ENCODE data around the gene LRRC1.

The LRRC1 gene

DNA sequence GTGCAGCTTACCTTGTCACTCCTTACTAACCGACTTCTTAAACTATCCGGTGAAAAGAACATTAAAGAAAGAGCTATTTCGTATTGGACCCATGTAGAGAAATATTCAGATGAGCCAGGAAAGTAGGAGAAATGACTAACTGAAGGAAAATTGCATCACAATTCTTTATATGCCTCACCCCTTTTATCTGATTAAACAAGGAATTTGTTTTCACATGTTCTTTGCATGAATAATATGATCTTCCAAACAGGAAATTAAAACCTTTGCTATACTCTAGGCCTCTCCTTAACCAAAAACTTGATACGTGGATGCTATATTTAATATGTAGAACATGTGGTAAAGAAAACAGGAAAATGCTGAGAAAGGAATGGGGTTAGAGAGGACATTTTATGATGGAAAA is 41.9 kb upstream of the LRRC1 start:
- Histone ChIP-seq H3K27me3 (no peaks in the 10 kb centered on the region), H3K27ac (no peak overlapping the region), H3K4me1 (ENCODE audit: control insufficient read depth in 1 of 2, insufficient read depth in 1 of 2, low read depth in 1 of 2, low read length in 1 of 2) (no peaks in the 10 kb centered on the region), H3K36me3 (no peaks in the 10 kb centered on the region), H3K4me3 (ENCODE audit: low read depth in 1 of 2, low read length in 1 of 2) (no peak overlapping the region), H3K9me3 (no peaks in the 10 kb centered on the region)
- TF ChIP-seq, protein P1, sequence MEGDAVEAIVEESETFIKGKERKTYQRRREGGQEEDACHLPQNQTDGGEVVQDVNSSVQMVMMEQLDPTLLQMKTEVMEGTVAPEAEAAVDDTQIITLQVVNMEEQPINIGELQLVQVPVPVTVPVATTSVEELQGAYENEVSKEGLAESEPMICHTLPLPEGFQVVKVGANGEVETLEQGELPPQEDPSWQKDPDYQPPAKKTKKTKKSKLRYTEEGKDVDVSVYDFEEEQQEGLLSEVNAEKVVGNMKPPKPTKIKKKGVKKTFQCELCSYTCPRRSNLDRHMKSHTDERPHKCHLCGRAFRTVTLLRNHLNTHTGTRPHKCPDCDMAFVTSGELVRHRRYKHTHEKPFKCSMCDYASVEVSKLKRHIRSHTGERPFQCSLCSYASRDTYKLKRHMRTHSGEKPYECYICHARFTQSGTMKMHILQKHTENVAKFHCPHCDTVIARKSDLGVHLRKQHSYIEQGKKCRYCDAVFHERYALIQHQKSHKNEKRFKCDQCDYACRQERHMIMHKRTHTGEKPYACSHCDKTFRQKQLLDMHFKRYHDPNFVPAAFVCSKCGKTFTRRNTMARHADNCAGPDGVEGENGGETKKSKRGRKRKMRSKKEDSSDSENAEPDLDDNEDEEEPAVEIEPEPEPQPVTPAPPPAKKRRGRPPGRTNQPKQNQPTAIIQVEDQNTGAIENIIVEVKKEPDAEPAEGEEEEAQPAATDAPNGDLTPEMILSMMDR (IDR thresholded peaks at IDR 0.05), result no peak

DNA sequence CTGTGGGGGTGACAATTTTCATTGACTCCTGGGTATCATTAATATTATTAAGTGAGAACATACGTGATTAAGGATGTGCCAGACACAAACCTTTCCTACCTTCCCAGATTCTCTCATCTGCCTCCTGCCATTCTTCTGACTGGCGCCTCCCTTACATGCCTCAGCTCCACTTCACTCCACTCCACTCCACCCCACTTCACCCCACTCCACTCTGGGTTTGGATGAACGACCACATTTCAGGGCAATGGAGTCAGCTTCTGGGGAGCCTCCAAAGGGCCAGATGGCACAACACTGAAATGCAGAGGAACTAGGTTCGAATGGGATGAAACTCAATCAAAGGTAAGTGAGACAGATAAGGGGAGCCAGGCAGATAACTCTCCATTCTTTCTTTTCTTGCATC is 40.5 kb upstream of the LRRC1 start:
- no peaks in the 10 kb centered on the region for H3K9me3 ChIP-seq
- H3K36me3 ChIP-seq, result no peaks in the 10 kb centered on the region
- TF ChIP-seq, protein P1 (IDR thresholded peaks at IDR 0.05), result no peak
- H3K4me3 ChIP-seq (ENCODE audit: low read depth in 1 of 2, low read length in 1 of 2), result no peak overlapping the region
- H3K4me1 ChIP-seq (ENCODE audit: control insufficient read depth in 1 of 2, insufficient read depth in 1 of 2, low read depth in 1 of 2, low read length in 1 of 2), result no peaks in the 10 kb centered on the region
- H3K27me3 ChIP-seq, result no peaks in the 10 kb centered on the region
- H3K27ac ChIP-seq, result no peak overlapping the region

DNA sequence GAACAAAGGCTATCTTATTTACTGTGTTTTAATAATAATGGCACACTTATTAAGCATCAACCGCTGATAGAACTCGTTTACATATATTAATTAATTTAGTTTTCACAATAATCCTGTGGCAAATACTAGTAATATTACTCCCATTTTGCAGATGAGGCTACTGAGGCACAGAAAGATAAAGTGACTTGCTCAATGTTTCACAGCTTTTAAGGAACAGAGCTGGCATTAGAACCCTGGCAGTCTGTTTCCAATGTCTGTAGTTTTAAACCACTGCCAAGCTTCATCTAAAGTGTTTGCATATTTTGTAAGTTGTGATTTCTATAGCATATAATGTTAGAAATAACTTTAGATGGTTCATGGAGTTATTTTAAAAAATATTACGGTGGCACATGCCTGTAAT is 38.4 kb upstream of the LRRC1 start:
- Histone ChIP-seq H3K4me3 (ENCODE audit: low read depth in 1 of 2, low read length in 1 of 2) (no peak overlapping the region), H3K27me3 (no peaks in the 10 kb centered on the region), H3K27ac (no peak overlapping the region), H3K4me1 (ENCODE audit: control insufficient read depth in 1 of 2, insufficient read depth in 1 of 2, low read depth in 1 of 2, low read length in 1 of 2) (no peaks in the 10 kb centered on the region), H3K9me3 (no peaks in the 10 kb centered on the region), H3K36me3 (no peaks in the 10 kb centered on the region)
- TF ChIP-seq, protein P1 (IDR thresholded peaks at IDR 0.05), result no peak

DNA sequence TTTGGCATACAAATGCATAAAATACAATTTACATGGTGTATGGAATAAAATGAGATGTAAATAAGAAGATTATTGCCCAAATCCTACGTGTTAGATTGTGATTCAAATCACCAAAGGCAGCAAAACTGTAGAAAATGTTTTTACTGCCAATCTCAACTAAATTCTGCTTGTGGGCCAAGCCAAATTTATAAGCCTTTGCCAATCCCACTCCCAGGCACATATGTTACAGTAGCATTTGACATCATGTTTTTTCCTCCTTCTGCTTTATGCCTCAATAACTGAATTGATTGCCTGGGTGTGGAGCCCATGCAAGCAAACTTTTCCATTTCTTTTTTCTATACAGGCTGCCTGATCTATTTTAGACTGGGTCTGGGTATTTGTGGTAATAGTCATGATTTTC is 36.3 kb upstream of the LRRC1 start:
- Histone ChIP-seq H3K4me3 (ENCODE audit: low read depth in 1 of 2, low read length in 1 of 2) (no peak overlapping the region), H3K27ac (no peak overlapping the region), H3K36me3 (no peaks in the 10 kb centered on the region), H3K27me3 (no peaks in the 10 kb centered on the region), H3K4me1 (ENCODE audit: control insufficient read depth in 1 of 2, insufficient read depth in 1 of 2, low read depth in 1 of 2, low read length in 1 of 2) (no peaks in the 10 kb centered on the region), H3K9me3 (no peaks in the 10 kb centered on the region)
- TF ChIP-seq, protein P1 (IDR thresholded peaks at IDR 0.05), result no peak

DNA sequence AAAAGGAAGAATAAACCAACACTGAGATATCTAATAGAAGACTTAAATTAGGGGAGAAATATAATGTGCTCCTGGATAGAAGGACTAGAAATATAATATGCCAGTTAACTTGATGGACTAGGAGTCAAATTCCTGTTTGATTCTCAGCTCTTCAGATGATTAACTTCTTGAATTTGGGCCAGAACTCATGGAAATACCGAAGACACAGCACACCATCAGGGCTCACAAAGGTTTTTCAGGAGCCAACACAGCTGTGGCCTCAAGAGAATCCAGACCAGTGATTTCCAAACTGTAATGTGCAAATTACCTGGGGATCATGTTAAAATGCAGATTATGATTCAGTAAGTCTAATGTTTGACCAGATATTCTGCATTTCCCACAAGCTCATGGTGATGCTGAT is 33.8 kb upstream of the LRRC1 start:
- no peaks in the 10 kb centered on the region for H3K36me3 ChIP-seq
- H3K27ac ChIP-seq, result no peak overlapping the region
- H3K9me3 ChIP-seq, result no peaks in the 10 kb centered on the region
- TF ChIP-seq, protein P1 (IDR thresholded peaks at IDR 0.05), result no peak
- H3K4me3 ChIP-seq (ENCODE audit: low read depth in 1 of 2, low read length in 1 of 2), result no peak overlapping the region
- no peaks in the 10 kb centered on the region for H3K27me3 ChIP-seq
- H3K4me1 ChIP-seq (ENCODE audit: control insufficient read depth in 1 of 2, insufficient read depth in 1 of 2, low read depth in 1 of 2, low read length in 1 of 2), result no peaks in the 10 kb centered on the region

DNA sequence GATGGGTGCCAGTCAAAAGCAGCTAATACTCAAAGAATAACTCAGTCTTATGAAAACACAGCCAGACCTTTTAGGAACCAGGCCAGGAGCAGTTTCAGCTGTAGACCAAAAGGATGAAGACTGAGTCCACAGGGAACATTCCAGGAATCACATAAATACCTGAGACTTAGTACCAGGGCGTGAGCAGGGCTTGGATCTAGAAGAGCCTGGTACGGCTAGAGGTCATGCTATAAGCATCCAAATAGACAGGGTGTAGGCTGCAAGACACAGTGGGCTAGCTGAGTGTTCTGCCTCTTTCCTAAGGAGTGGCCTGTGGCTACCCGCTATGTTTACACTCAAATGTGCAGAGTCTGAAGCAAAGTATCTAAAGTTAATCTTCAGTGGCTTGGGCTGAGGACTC is 29.5 kb upstream of the LRRC1 start:
- no peaks in the 10 kb centered on the region for H3K4me1 ChIP-seq (ENCODE audit: control insufficient read depth in 1 of 2, insufficient read depth in 1 of 2, low read depth in 1 of 2, low read length in 1 of 2)
- H3K36me3 ChIP-seq, result no peaks in the 10 kb centered on the region
- no peak overlapping the region for H3K27ac ChIP-seq
- TF ChIP-seq, protein P1 (IDR thresholded peaks at IDR 0.05), result no peak
- H3K27me3 ChIP-seq, result no peaks in the 10 kb centered on the region
- no peak overlapping the region for H3K4me3 ChIP-seq (ENCODE audit: low read depth in 1 of 2, low read length in 1 of 2)
- no peaks in the 10 kb centered on the region for H3K9me3 ChIP-seq

All from neutrophil (primary cell).